Measurements from ENCODE around the gene CBX2. TPM values are rescaled to one million over a fixed set of nuclear protein-coding genes. Genes with fewer than 3 reads are reported as not detected.

CBX2 gene
- total RNA-seq, 1 experiment from 2014 or later: 79.4 TPM

DNA sequence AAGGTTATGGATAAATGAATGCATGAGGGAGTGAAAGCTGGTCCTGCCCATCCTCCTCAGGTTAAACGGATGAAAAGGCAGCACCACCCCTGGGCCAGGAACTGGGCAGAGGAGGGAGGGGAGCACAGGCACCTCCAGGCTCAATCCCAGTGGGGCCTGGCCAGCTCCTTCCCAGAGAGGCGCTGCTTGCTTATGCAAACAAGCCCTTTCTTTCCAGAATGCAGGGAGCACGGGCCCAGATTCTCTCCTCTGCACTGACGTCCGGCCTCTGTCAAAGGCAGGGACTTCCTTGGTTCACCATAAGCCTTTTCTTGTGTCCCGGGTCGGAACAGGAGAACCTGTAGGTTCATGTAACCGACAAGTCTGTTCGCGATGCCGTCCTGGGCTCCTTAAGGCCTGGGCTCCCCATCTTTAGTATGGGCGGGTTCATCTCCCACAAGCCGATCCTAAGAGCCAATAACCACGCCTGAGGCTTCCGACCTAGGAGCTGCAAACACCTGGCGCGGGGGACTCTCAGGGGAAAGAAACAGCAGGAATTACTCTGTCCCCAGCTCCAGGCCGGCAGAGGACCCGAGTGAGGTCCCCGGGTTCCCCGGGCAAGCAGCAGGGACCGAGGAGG lies 30.9 kb upstream of the CBX2 start:
- Histone ChIP-seq H3K79me1 (ENCODE audit: insufficient read depth, low read depth, low read length, poor library complexity, severe bottlenecking) (no peaks in the 10 kb centered on the region), H3K79me2 (ENCODE audit: insufficient read depth, low read length) (no peaks in the 10 kb centered on the region), H3K56ac (ENCODE audit: insufficient read length, low read depth, low read length) (no peak overlapping the region), H4K5ac (ENCODE audit: insufficient read length, low read depth, low read length) (no peak overlapping the region), H3T11ph (ENCODE audit: low read length) (no peak overlapping the region), H3K27ac (ENCODE audit: insufficient read length, low read depth, low read length) (no peak overlapping the region), H4K20me1 (ENCODE audit: control insufficient read depth, insufficient read depth, insufficient read length) (peaks cover 5% of the 10 kb centered on the region), H3K4me2 (ENCODE audit: insufficient read depth, insufficient read length, low read length) (peak overlapping the region; percentile 59), H3K23me2 (ENCODE audit: insufficient read length, low read depth, low read length, poor library complexity, severe bottlenecking) (peaks cover 14% of the 10 kb centered on the region), H3K9me3 (ENCODE audit: control insufficient read depth, low read depth, low read length) (no peaks in the 10 kb centered on the region), H3K18ac (ENCODE audit: insufficient read length, low read depth, low read length) (no peak overlapping the region), H3K27me3 (ENCODE audit: insufficient read depth, low read length) (peaks cover 17% of the 10 kb centered on the region), H2AK5ac (ENCODE audit: insufficient read length, low read length) (no peak overlapping the region), H2BK12ac (ENCODE audit: insufficient read length, low read depth, low read length) (no peak overlapping the region), H3K14ac (ENCODE audit: insufficient read depth, low read length) (no peak overlapping the region), H2BK15ac (ENCODE audit: low read depth, low read length) (no peak overlapping the region), H3K9ac (ENCODE audit: extremely low read depth, insufficient read length, low read length) (no peak overlapping the region), H3K4me1 (ENCODE audit: insufficient read depth, low read length) (peaks cover 2% of the 10 kb centered on the region; the same call in 1 of the 2 replicates), H4K91ac (ENCODE audit: insufficient read length, low read depth, low read length) (no peak overlapping the region), H4K8ac (replicated peaks; ENCODE audit: insufficient read length, low read depth, low read length) (no peak overlapping the region), H3K23ac (ENCODE audit: insufficient read length, low read depth, low read length) (no peak overlapping the region), H2BK5ac (ENCODE audit: insufficient read length, low read length) (no peak overlapping the region), H2AFZ (ENCODE audit: low read length) (no peak overlapping the region), H2BK20ac (ENCODE audit: low read depth, low read length, poor library complexity, severe bottlenecking) (no peak overlapping the region), H2BK120ac (ENCODE audit: low read depth, low read length, poor library complexity, severe bottlenecking) (no peak overlapping the region), H3K4ac (ENCODE audit: low read depth, low read length) (no peak overlapping the region)
- peaks cover 88% of the 10 kb centered on the region for H3K27me3 Mint-ChIP-seq (ENCODE audit: low read depth)
- peak overlapping the region; percentile 40 to 74 for H3K4me3 Mint-ChIP-seq
- peak; percentile 69 for DNase-seq
- peaks cover 12 to 19% of the 10 kb centered on the region in 2 experiments for H3K4me1 Mint-ChIP-seq
- no peaks in the 10 kb centered on the region for H3K9me3 Mint-ChIP-seq
- WGBS (ENCODE audit: extremely low coverage, insufficient read length, low lambda C conversion rate): no CpG with 5 or more reads among the region's 22 CpGs
- no peak overlapping the region for H3K27ac Mint-ChIP-seq
- no peaks in the 10 kb centered on the region for H3K36me3 Mint-ChIP-seq (ENCODE audit: insufficient read depth in 1 of 3, low read depth in 3 of 3)
- TF ChIP-seq, protein P1, sequence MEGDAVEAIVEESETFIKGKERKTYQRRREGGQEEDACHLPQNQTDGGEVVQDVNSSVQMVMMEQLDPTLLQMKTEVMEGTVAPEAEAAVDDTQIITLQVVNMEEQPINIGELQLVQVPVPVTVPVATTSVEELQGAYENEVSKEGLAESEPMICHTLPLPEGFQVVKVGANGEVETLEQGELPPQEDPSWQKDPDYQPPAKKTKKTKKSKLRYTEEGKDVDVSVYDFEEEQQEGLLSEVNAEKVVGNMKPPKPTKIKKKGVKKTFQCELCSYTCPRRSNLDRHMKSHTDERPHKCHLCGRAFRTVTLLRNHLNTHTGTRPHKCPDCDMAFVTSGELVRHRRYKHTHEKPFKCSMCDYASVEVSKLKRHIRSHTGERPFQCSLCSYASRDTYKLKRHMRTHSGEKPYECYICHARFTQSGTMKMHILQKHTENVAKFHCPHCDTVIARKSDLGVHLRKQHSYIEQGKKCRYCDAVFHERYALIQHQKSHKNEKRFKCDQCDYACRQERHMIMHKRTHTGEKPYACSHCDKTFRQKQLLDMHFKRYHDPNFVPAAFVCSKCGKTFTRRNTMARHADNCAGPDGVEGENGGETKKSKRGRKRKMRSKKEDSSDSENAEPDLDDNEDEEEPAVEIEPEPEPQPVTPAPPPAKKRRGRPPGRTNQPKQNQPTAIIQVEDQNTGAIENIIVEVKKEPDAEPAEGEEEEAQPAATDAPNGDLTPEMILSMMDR (conservative IDR thresholded peaks at IDR 0.05): no peak
